Upper lobe of left lung (tissue), 4 donors: ENCODE data around the gene IQSEC1.

Experiments used
- CTCF ChIP-seq, 6 experiments: fragments of 450-650 bp in 4 of 6; fragments of 200-600 bp in 2 of 6; sonication (generic) in 2 of 6; IDR thresholded peaks; one replicate each; pipeline ENCODE4 v1.5.1; 2016 to 2019; ENCODE audit warnings: antibody characterized with exemption in 6 of 6
- EP300 ChIP-seq, 4 donors: sonication (generic); formaldehyde crosslinking; IDR thresholded peaks; one replicate each; pipeline ENCODE4 v1.5.1; 2017; ENCODE audit warnings: antibody characterized with exemption in 4 of 4, control low read depth in 2 of 4
- POLR2A ChIP-seq, 4 donors: fragments of 450-650 bp; IDR thresholded peaks; one replicate each; pipeline ENCODE4 v1.5.1; 2016 to 2017; ENCODE audit warnings: antibody characterized with exemption in 4 of 4, mild to moderate bottlenecking in 2 of 4
- POLR2AphosphoS5 ChIP-seq, 2 donors: sonication (generic); formaldehyde crosslinking; IDR thresholded peaks; one replicate each; pipeline ENCODE4 v1.5.1; 2017; ENCODE audit warnings: antibody characterized with exemption in 2 of 2

DNA sequence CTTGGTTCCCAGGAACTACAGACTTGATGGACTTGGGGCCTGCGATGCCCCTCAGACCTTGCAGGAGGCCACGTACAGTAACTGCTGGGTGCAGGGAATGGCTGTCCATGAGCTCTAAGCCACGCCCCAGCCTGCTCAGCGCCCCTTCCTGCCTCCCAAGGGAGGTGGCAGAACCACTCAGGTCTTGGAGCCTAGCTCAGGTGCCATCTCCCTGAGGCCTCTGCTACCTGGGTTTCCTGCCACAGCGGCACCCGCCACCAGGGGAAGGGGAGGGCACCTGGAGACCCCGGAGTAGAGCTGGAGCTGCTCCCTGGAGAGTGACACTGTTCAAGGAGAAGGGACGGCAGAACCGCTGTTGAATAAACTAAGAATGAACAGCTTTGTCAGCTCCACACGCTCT is 154.0 kb downstream of the IQSEC1 start:
- no peak for TF ChIP-seq CTCF (IDR thresholded peaks at IDR 0.05)
- TF ChIP-seq POLR2AphosphoS5 (IDR thresholded peaks at IDR 0.05), result no peak
- no peak for TF ChIP-seq EP300 (IDR thresholded peaks at IDR 0.05)
- TF ChIP-seq POLR2A (IDR thresholded peaks at IDR 0.05), result no peak
